Transverse colon (tissue), 4 donors: ENCODE data around the gene CCDC9B. TPM values are rescaled to one million over a fixed set of nuclear protein-coding genes. Genes with fewer than 3 reads are reported as not detected.
A peak's percentile ranks its signal among the peaks of the same experiment; 100 is the strongest.

Source experiments
- DNase-seq: peaks from one replicate; pipeline ENCODE4 v3.0.0-alpha.2; 2019
- H3K27ac ChIP-seq, 4 donors: fragments of 200-600 bp; sonication (generic); 2 replicates each; pipeline ENCODE4 v1.5.1; 2016 to 2018; ENCODE audit warnings: inconsistent platforms in 4 of 4
- H3K27me3 ChIP-seq: fragments of 200-600 bp; sonication (generic); 2 replicates; pipeline ENCODE4 v1.5.1; 2017; ENCODE audit warnings: inconsistent platforms
- H3K36me3 ChIP-seq, 4 donors: fragments of 200-600 bp; sonication (generic); 2 replicates each; pipeline ENCODE4 v1.5.1; 2017 to 2019; ENCODE audit warnings: inconsistent platforms in 4 of 4
- H3K4me1 ChIP-seq, 4 donors: fragments of 200-600 bp; sonication (generic); 2 replicates each; pipeline ENCODE4 v1.5.1; 2017 to 2020; ENCODE audit warnings: inconsistent platforms in 4 of 4
- H3K4me3 ChIP-seq, 4 donors: fragments of 200-600 bp; sonication (generic); 1 replicate in 1 of 4; 2 replicates in 3 of 4; pipeline versions ENCODE4 v1.5.1 to v1.6.1; 2017 to 2019; ENCODE audit warnings: inconsistent platforms in 4 of 4
- H3K9me3 ChIP-seq, 2 donors: fragments of 200-600 bp; sonication (generic); 2 replicates each; pipeline ENCODE4 v1.5.1; 2017 to 2019; ENCODE audit warnings: inconsistent platforms in 2 of 2
- CTCF ChIP-seq, 5 experiments: fragments of 200-600 bp in 3 of 5; fragments of 450-650 bp in 2 of 5; sonication (generic) in 3 of 5; IDR thresholded peaks; 1 replicate in 2 of 5; 2 replicates in 3 of 5; pipeline ENCODE4 v1.5.1; 2016 to 2017; ENCODE audit warnings: antibody characterized with exemption in 5 of 5, inconsistent platforms in 3 of 5, mild to moderate bottlenecking in 2 of 5, moderate library complexity in 1 of 5
- EP300 ChIP-seq: sonication (generic); formaldehyde crosslinking; IDR thresholded peaks from one replicate; pipeline ENCODE4 v1.6.1; 2017; ENCODE audit warnings: antibody characterized with exemption, low read depth
- POLR2A ChIP-seq: fragments of 450-650 bp; IDR thresholded peaks from one replicate; pipeline ENCODE4 v1.6.1; 2016; ENCODE audit warnings: antibody characterized with exemption, mild to moderate bottlenecking, moderate library complexity
- POLR2AphosphoS5 ChIP-seq, 3 donors: sonication (generic); formaldehyde crosslinking; IDR thresholded peaks; one replicate each; pipeline ENCODE4 v1.6.1; 2016; ENCODE audit warnings: antibody characterized with exemption in 3 of 3
- WGBS, 2 donors: methylation state at CpG; one replicate each; pipeline ENCODE4 v1.1.5; 2018; ENCODE audit warnings: low coverage in 1 of 2; 5-methylcytosine and 5-hydroxymethylcytosine counted together
- in situ Hi-C, 4 donors: fragments of 200-750 bp; cut with MboI; loops; one replicate each; pipeline versions ENCODE4 v1.15.0 to v1.15.1; 2017; ENCODE audit warnings: low sequenced_read_pairs in 3 of 4, low pct_ligation_motif_present in 1 of 4, low pct_unique_long_range_greater_than_20kb in 1 of 4
- intact Hi-C: fragments of 100-400 bp; cut with DNase I; formaldehyde crosslinking; loops from one replicate; pipeline ENCODE4 v1.15.1; 2023; ENCODE audit warnings: low total_unique reads
- total RNA-seq, 4 donors: library from RNA; depleted of rRNA; stranded (reverse); fragments of >200 nt; gene quantifications; one replicate each; pipeline ENCODE4 v1.1.0, GENCODE V29; 2016

CCDC9B gene
- total RNA-seq, 4 donors from 2014 or later, result 22.0 to 49.4 (median 36.9) TPM

GRCh38 chr15:40344631-40345120 lies 3.9 kb upstream of the CCDC9B start:
- 0 to 24% methylated on average over 2 to 15 of the region's 15 CpGs for WGBS, 2 donors

GRCh38 chr15:40344217-40344616 lies 3.5 kb upstream of the CCDC9B start:
- 38 to 50% methylated on average over 3 to 6 of the region's 6 CpGs for whole genome bisulfite sequencing, 2 donors
- Histone ChIP-seq H3K4me1 (peaks cover 53 to 94% (median 89%) of the 10 kb centered on the region in 4 donors), H3K36me3 (no peaks in the 10 kb centered on the region), H3K4me3 (no peak overlapping the region), H3K9me3 (no peaks in the 10 kb centered on the region), H3K27me3 (no peaks in the 10 kb centered on the region), H3K27ac (peak overlapping the region; percentile 95 to 98 (median 96))
- TF ChIP-seq POLR2AphosphoS5 (IDR thresholded peaks at IDR 0.05) (no peak), POLR2A (no peak), CTCF (IDR thresholded peaks at IDR 0.05) (no peak), EP300 (no peak)
- in situ Hi-C loops (no loop called here), intact Hi-C loops (loop anchor here (1.0 kb wide), 1 partner anchor 78 kb away; no protein-coding TSS in a partner anchor)
- DNase-seq, result no peak

More at GRCh38 chr15:40344631-40345120, 3.9 kb upstream of the CCDC9B start:
- H3K9me3 ChIP-seq, result no peaks in the 10 kb centered on the region
- no peaks in the 10 kb centered on the region for H3K27me3 ChIP-seq
- in situ Hi-C loops (no loop called here), intact Hi-C loops (loop anchor here (1.0 kb wide), 1 partner anchor 78 kb away; no protein-coding TSS in a partner anchor)
- peak; percentile 85 for DNase-seq
- peak overlapping the region; percentile 95 to 98 (median 96) for H3K27ac ChIP-seq
- TF ChIP-seq CTCF (IDR thresholded peaks at IDR 0.05) (peak; percentile 76 to 88 (median 85)), EP300 (no peak), POLR2A (peak; percentile 70), POLR2AphosphoS5 (IDR thresholded peaks at IDR 0.05) (peak in 2 of 3 donors; percentile 64 to 77)
- peak overlapping the region in 2 of 4 donors; percentile 8 to 12 for H3K4me3 ChIP-seq
- no peaks in the 10 kb centered on the region for H3K36me3 ChIP-seq
- peaks cover 48 to 93% (median 86%) of the 10 kb centered on the region in 4 donors for H3K4me1 ChIP-seq

- no peaks in the 10 kb centered on the region for H3K36me3 ChIP-seq
- in situ Hi-C loops (no loop called here), intact Hi-C loops (no loop called here)
- H3K4me1 ChIP-seq, result peaks cover 51 to 95% (median 89%) of the 10 kb centered on the region in 4 donors
- no peak for TF ChIP-seq CTCF (IDR thresholded peaks at IDR 0.05)
- TF ChIP-seq EP300, result no peak
- TF ChIP-seq POLR2AphosphoS5 (IDR thresholded peaks at IDR 0.05), result peak in 1 of 3 donors; percentile 22
- no peak for DNase-seq
- peak overlapping the region; percentile 95 to 98 (median 96) for H3K27ac ChIP-seq
- H3K4me3 ChIP-seq, result no peak overlapping the region
- H3K9me3 ChIP-seq, result no peaks in the 10 kb centered on the region
- no peaks in the 10 kb centered on the region for H3K27me3 ChIP-seq
- WGBS, 2 donors, result 74 to 82% methylated on average over 10 of the region's 10 CpGs
Measured at GRCh38 chr15:40343512-40343911, 2.8 kb upstream of the CCDC9B start.

GRCh38 chr15:40342416-40343320 lies 1.9 kb upstream of the CCDC9B start:
- DNase-seq, result no peak
- TF ChIP-seq EP300 (no peak), CTCF (IDR thresholded peaks at IDR 0.05) (no peak), POLR2AphosphoS5 (IDR thresholded peaks at IDR 0.05) (peak in 2 of 3 donors; percentile 62 to 69), POLR2A (peak; percentile 51)
- intact Hi-C loops (no loop called here), in situ Hi-C loops (no loop called here)
- no peak overlapping the region for H3K4me3 ChIP-seq
- no peaks in the 10 kb centered on the region for H3K9me3 ChIP-seq
- H3K36me3 ChIP-seq, result no peaks in the 10 kb centered on the region
- peak overlapping the region; percentile 95 to 98 (median 96) for H3K27ac ChIP-seq
- H3K4me1 ChIP-seq, result peaks cover 52 to 97% (median 92%) of the 10 kb centered on the region in 4 donors
- no peaks in the 10 kb centered on the region for H3K27me3 ChIP-seq
- whole genome bisulfite sequencing, 2 donors, result 20 to 38% methylated on average over 1 to 7 of the region's 7 CpGs
